Stimulated activated CD4-positive, alpha-beta T cell treated with anti-CD3 and anti-CD28 coated beads, Interleukin-15, amount 100 ng/mL, for 24 hours (primary cell): ENCODE measurements around the gene ATG2A.

Experiments used
- DNase-seq: peaks from one replicate; pipeline ENCODE4 v3.0.0-alpha.2; 2020

The ATG2A gene

GRCh38 chr11:64900774-64901173 lies 16.2 kb downstream of the ATG2A start:
- no peak for DNase-seq

- DNase-seq: peak; percentile 78
Measured at GRCh38 chr11:64900263-64900678, 16.7 kb downstream of the ATG2A start.

- no peak for DNase-seq
Measured at GRCh38 chr11:64898541-64898940, 18.5 kb downstream of the ATG2A start.

GRCh38 chr11:64898076-64898445 lies 18.9 kb downstream of the ATG2A start:
- DNase-seq: no peak

- no peak for DNase-seq
Measured at GRCh38 chr11:64897381-64898075, 19.5 kb downstream of the ATG2A start.

GRCh38 chr11:64896448-64897022 lies 20.5 kb downstream of the ATG2A start:
- DNase-seq: no peak

- no peak for DNase-seq
Measured at GRCh38 chr11:64894812-64895452, 22.1 kb downstream of the ATG2A start.

GRCh38 chr11:64894070-64894811 lies 22.8 kb downstream of the ATG2A start:
- DNase-seq: peak; percentile 97

GRCh38 chr11:64893194-64894069 lies 23.6 kb downstream of the ATG2A start:
- no peak for DNase-seq

- no peak for DNase-seq
Measured at GRCh38 chr11:64892838-64893193, 24.2 kb downstream of the ATG2A start.

GRCh38 chr11:64892411-64892831 lies 24.6 kb downstream of the ATG2A start:
- DNase-seq: no peak

- no peak for DNase-seq
Measured at GRCh38 chr11:64891880-64892279, 25.1 kb downstream of the ATG2A start.

- DNase-seq: no peak
Measured at GRCh38 chr11:64891215-64891848, 25.7 kb downstream of the ATG2A start.

- no peak for DNase-seq
Measured at GRCh38 chr11:64890522-64890939, 26.5 kb downstream of the ATG2A start.

GRCh38 chr11:64888729-64889511 lies 28.1 kb downstream of the ATG2A start:
- DNase-seq: no peak

GRCh38 chr11:64888406-64888728 lies 28.6 kb downstream of the ATG2A start:
- DNase-seq: no peak

GRCh38 chr11:64887757-64888405 lies 29.1 kb downstream of the ATG2A start:
- DNase-seq: peak; percentile 89

GRCh38 chr11:64887234-64887756 lies 29.7 kb downstream of the ATG2A start:
- no peak for DNase-seq

- DNase-seq: peak; percentile 48
Measured at GRCh38 chr11:64885367-64886286, 31.4 kb downstream of the ATG2A start.

GRCh38 chr11:64884019-64884418 lies 33.0 kb downstream of the ATG2A start:
- no peak for DNase-seq
